NCI-H82 treated with DMSO at 0.1 percent for 48 hours (cell line): ENCODE data around the gene GNMT.
"Not testable (repeated sequence)": the region's sequence is repeated elsewhere in the genome, so short reads cannot be mapped to it uniquely, and the experiment has no call there.

Experiments
- DNase-seq: peaks from one replicate; lab custom pipeline; 2025; ENCODE audit not compliant: unreplicated experiment; lab: John Stamatoyannopoulos, UW

The GNMT gene

GRCh38 chr6:42940493-42941045, 20.0 kb upstream of the GNMT start:
- DNase-seq, result no peak

GRCh38 chr6:42941356-42941755, 19.2 kb upstream of the GNMT start:
- not testable (repeated sequence) for DNase-seq

- no peak for DNase-seq
Measured at GRCh38 chr6:42942444-42942843, 18.1 kb upstream of the GNMT start.

GRCh38 chr6:42947950-42948349, 12.6 kb upstream of the GNMT start:
- no peak for DNase-seq

GRCh38 chr6:42952389-42952788, 8.2 kb upstream of the GNMT start:
- no peak for DNase-seq

- not testable (repeated sequence) for DNase-seq
Measured at GRCh38 chr6:42954405-42954804, 6.1 kb upstream of the GNMT start.

GRCh38 chr6:42958125-42958524, 2.4 kb upstream of the GNMT start:
- DNase-seq, result no peak

GRCh38 chr6:42959917-42960242, 674 bp upstream of the GNMT start:
- DNase-seq, result no peak

- DNase-seq, result no peak
Measured at GRCh38 chr6:42961020-42961470, 491 bp downstream of the GNMT start.

- DNase-seq, result no peak
Measured at GRCh38 chr6:42962096-42962495, 1.5 kb downstream of the GNMT start.

- DNase-seq, result no peak
Measured at GRCh38 chr6:42962502-42963178, 2.1 kb downstream of the GNMT start.

GRCh38 chr6:42963179-42963854, 2.8 kb downstream of the GNMT start:
- DNase-seq, result no peak

- DNase-seq, result peak; percentile 40
Measured at GRCh38 chr6:42963855-42964605, 3.5 kb downstream of the GNMT start.

GRCh38 chr6:42966571-42966970, 6.0 kb downstream of the GNMT start:
- DNase-seq, result no peak

GRCh38 chr6:42967228-42967627, 6.7 kb downstream of the GNMT start:
- DNase-seq, result no peak

GRCh38 chr6:42968126-42968701, 7.7 kb downstream of the GNMT start:
- no peak for DNase-seq

- DNase-seq, result no peak
Measured at GRCh38 chr6:42968783-42969182, 8.2 kb downstream of the GNMT start.

- DNase-seq, result no peak
Measured at GRCh38 chr6:42969431-42969830, 8.9 kb downstream of the GNMT start.

- DNase-seq, result no peak
Measured at GRCh38 chr6:42969934-42970333, 9.4 kb downstream of the GNMT start.

- DNase-seq, result no peak
Measured at GRCh38 chr6:42970871-42971612, 10.5 kb downstream of the GNMT start.
